Naive thymus-derived CD8-positive, alpha-beta T cell (primary cell): ENCODE results near the gene CSAG3. TPM values are rescaled to one million over a fixed set of nuclear protein-coding genes. Genes with fewer than 3 reads are reported as not detected.
"Not testable (repeated sequence)": the region's sequence is repeated elsewhere in the genome, so short reads cannot be mapped to it uniquely, and the experiment has no call there.

ENCODE experiments used
- ATAC-seq, 2 donors: fragments of 150-1000 bp; cut with Tn5 transposase in 1 of 2; sonication (Bioruptor Pico), chemical (Tn5 transposase) in 1 of 2; 1 replicate in 1 of 2; 2 replicates in 1 of 2; pipeline ENCODE4 v1.10.0; 2021; ENCODE audit warnings: mild to moderate bottlenecking in 2 of 2, moderate library complexity in 2 of 2
- POLR2A ChIA-PET: fragments of 350-600 bp; sonication (Branson Sonifier 250); formaldehyde crosslinking; loops from one replicate; lab custom pipeline; 2021; ENCODE audit warnings: antibody characterized with exemption; lab: Charles Lee
- DNase-seq, 10 donors: peaks; one replicate each; pipeline versions ENCODE4 v3.0.0 to v3.0.0-alpha.2; 2020 to 2022
- H3K27ac Mint-ChIP-seq, 10 donors: one replicate each; pipeline ENCODE4 v1.8.0; 2020 to 2022; ENCODE audit warnings: mild to moderate bottlenecking in 10 of 10, mixed read lengths in 10 of 10, moderate library complexity in 4 of 10, inconsistent platforms in 1 of 10
- H3K27me3 Mint-ChIP-seq, 5 donors: one replicate each; pipeline ENCODE4 v1.8.0; 2021 to 2022; ENCODE audit warnings: mixed read lengths in 5 of 5
- H3K36me3 Mint-ChIP-seq, 3 donors: one replicate each; pipeline ENCODE4 v1.8.0; 2020 to 2022; ENCODE audit warnings: mixed read lengths in 3 of 3, mild to moderate bottlenecking in 2 of 3, inconsistent platforms in 1 of 3
- H3K4me1 Mint-ChIP-seq, 4 donors: one replicate each; pipeline ENCODE4 v1.8.0; 2021 to 2022; ENCODE audit warnings: mixed read lengths in 4 of 4
- H3K4me3 Mint-ChIP-seq, 10 donors: one replicate each; pipeline ENCODE4 v1.8.0; 2020 to 2022; ENCODE audit warnings: mild to moderate bottlenecking in 10 of 10, mixed read lengths in 10 of 10, moderate library complexity in 6 of 10, inconsistent platforms in 1 of 10
- H3K9me3 Mint-ChIP-seq, 9 donors: one replicate each; pipeline ENCODE4 v1.8.0; 2020 to 2022; ENCODE audit warnings: mixed read lengths in 9 of 9, mild to moderate bottlenecking in 3 of 9, inconsistent platforms in 1 of 9, moderate library complexity in 1 of 9
- polyA plus RNA-seq, 3 donors: library from polyadenylated mRNA; unstranded; fragments of 300-500 nt; fragmentation: Illumina TruSeq; gene quantifications; one replicate each; pipeline ENCODE4 v1.2.3, GENCODE V29; 2021
- total RNA-seq, 8 experiments: library from RNA in 2 of 8; stranded (reverse) in 2 of 8; gene quantifications; one replicate each; pipeline ENCODE4 v1.2.3 and lab custom pipeline; 2021 to 2026

CSAG3 gene
- total RNA-seq: not detected
- not detected for polyA plus RNA-seq
- 0 reads per million in 6 experiments for total RNA-seq (lab: John Stamatoyannopoulos, UW)

DNA sequence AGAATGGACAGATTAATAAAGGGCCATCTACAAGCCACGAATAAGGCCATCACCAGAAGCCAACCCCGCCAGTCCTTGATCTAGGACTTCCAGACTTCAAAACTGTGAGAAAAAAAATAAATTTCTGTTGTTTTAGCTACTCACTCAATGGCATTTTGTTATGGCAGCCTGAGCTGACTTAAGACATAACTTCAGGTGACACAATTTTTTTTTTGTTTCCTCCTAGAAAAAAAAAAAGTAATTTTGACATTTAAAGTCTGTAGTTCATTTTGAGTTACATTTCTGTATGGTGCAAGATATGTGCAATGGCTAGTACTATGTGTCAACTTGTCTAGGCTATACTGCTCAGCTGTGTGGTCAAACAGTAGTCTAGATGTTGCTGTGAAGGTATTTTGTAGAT lies at the start of gene CSAG3:
Gene CSAG3 (plus strand): TSS at position 301 of the 400 bp plus-strand sequence.
- H3K9me3 Mint-ChIP-seq, H3K27me3 Mint-ChIP-seq, H3K4me1 Mint-ChIP-seq, H3K4me3 Mint-ChIP-seq, POLR2A ChIA-PET, DNase-seq, ATAC-seq, H3K36me3 Mint-ChIP-seq, H3K27ac Mint-ChIP-seq: not testable (repeated sequence)

DNA sequence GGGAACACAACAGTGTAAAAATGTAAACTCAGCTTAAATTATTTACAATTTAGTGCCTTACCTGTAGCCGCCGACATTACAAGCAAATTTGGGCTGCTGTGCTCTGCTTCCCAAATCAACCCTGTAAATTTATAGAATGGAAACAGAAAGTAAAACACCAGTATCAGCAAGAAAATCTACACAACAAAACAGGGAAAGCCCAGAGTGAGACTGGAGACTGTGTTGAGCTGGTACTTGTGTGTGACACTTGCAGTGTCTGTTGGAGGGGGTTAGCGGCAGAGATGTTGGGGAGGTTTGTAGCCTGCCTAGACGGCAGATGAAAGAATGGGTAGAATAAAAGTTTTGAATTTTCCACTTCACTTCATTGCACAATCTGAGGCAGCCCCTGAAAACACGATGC lies 45.8 kb upstream of the CSAG3 start:
- POLR2A ChIA-PET: not testable (repeated sequence)

GRCh38 chrX:152713815-152714787 lies 44.9 kb upstream of the CSAG3 start, which contains the start of gene MAGEA2B:
Gene MAGEA2B, plus strand, starts transcription at chrX:152714628. Its CDS starts 2,479 bp downstream, at chrX:152717107.
- ATAC-seq, H3K4me3 Mint-ChIP-seq, H3K27ac Mint-ChIP-seq, DNase-seq, H3K4me1 Mint-ChIP-seq, H3K27me3 Mint-ChIP-seq, H3K36me3 Mint-ChIP-seq, H3K9me3 Mint-ChIP-seq, POLR2A ChIA-PET: not testable (repeated sequence)

More for the DNA sequence above, 45.8 kb upstream of the CSAG3 start:
- H3K27me3 Mint-ChIP-seq, DNase-seq, H3K36me3 Mint-ChIP-seq, H3K4me3 Mint-ChIP-seq, ATAC-seq, H3K9me3 Mint-ChIP-seq, H3K4me1 Mint-ChIP-seq, H3K27ac Mint-ChIP-seq: not testable (repeated sequence)

GRCh38 chrX:152725409-152725808 lies 33.6 kb upstream of the CSAG3 start:
- H3K27me3 Mint-ChIP-seq: peaks cover 0 to 9% (median 0%) of the 10 kb centered on the region in 5 donors
- DNase-seq (no peak), ATAC-seq (no peak)
- no peaks in the 10 kb centered on the region for H3K9me3 Mint-ChIP-seq
- POLR2A ChIA-PET: no interaction called here
- no peak overlapping the region for H3K4me3 Mint-ChIP-seq
- no peaks in the 10 kb centered on the region for H3K36me3 Mint-ChIP-seq
- no peaks in the 10 kb centered on the region for H3K4me1 Mint-ChIP-seq
- H3K27ac Mint-ChIP-seq: no peak overlapping the region

GRCh38 chrX:152733261-152733975 lies 25.6 kb upstream of the CSAG3 start, which contains the start of the genes CSAG1 and MAGEA12:
Gene CSAG1, minus strand, starts transcription at chrX:152733721. Its CDS starts 1,261 bp downstream, at chrX:152732460.
Gene MAGEA12, plus strand, starts transcription at chrX:152733757. Its CDS starts 2,405 bp downstream, at chrX:152736162.
- Mint-ChIP-seq H3K27me3 (peaks cover 0 to 3% (median 0%) of the 10 kb centered on the region in 5 donors), H3K36me3 (no peaks in the 10 kb centered on the region), H3K9me3 (no peaks in the 10 kb centered on the region), H3K4me3 (no peak within 1 kb of the TSS), H3K4me1 (no peaks in the 10 kb centered on the region), H3K27ac (no peak within 1 kb of the TSS)
- DNase-seq: no peak
- POLR2A ChIA-PET: no interaction called here
- ATAC-seq: no peak

GRCh38 chrX:152734143-152734858 lies 24.7 kb upstream of the CSAG3 start:
- DNase-seq, H3K27me3 Mint-ChIP-seq, ATAC-seq, H3K4me3 Mint-ChIP-seq, H3K27ac Mint-ChIP-seq, POLR2A ChIA-PET, H3K36me3 Mint-ChIP-seq, H3K9me3 Mint-ChIP-seq, H3K4me1 Mint-ChIP-seq: not testable (repeated sequence)

DNA sequence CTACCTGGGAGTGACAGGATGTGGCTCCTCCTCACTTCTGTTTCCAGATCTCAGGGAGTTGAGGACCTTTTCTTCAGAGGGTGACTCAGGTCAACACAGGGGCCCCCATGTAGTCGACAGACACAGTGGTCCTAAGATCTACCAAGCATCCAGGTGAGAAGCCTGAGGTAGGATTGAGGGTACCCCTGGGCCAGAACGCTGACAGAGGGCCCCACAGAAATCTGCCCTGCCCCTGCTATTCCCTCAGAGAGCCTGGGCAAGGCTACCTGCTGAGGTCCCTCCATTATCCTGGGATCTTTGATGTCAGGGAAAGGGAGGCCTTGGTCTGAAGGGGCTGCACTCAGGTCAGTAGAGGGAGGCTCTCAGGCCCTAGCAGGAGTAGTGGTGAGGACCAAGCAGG lies 23.9 kb upstream of the CSAG3 start:
- no peak for ATAC-seq
- H3K27ac Mint-ChIP-seq: no peak overlapping the region
- POLR2A ChIA-PET: no interaction called here

DNA sequence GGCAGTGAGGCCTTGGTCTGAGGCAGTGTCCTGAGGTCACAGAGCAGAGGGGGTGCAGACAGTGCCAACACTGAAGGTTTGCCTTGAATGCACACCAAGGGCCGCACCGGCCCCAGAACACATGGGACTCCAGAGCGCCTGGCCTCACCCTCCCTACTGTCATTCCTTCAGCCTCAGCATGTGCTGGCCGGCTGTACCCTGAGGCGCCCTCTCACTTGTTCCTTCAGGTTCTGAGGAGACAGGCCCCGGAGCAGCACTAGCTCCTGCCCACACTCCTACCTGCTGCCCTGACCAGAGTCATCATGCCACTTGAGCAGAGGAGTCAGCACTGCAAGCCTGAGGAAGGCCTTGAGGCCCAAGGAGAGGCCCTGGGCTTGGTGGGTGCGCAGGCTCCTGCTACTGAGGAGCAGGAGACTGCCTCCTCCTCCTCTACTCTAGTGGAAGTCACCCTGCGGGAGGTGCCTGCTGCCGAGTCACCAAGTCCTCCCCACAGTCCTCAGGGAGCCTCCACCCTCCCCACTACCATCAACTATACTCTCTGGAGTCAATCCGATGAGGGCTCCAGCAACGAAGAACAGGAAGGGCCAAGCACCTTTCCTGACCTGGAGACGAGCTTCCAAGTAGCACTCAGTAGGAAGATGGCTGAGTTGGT lies 23.0 kb upstream of the CSAG3 start:
- Mint-ChIP-seq H3K27ac (no peak overlapping the region), H3K4me3 (no peak overlapping the region), H3K4me1 (no peaks in the 10 kb centered on the region), H3K27me3 (peaks cover 0 to 3% (median 0%) of the 10 kb centered on the region in 5 donors), H3K9me3 (no peaks in the 10 kb centered on the region), H3K36me3 (no peaks in the 10 kb centered on the region)
- POLR2A ChIA-PET: no interaction called here
- DNase-seq: no peak
- no peak for ATAC-seq

More for the DNA sequence above, 23.9 kb upstream of the CSAG3 start:
- no peaks in the 10 kb centered on the region for H3K9me3 Mint-ChIP-seq
- H3K4me1 Mint-ChIP-seq: no peaks in the 10 kb centered on the region
- no peak for DNase-seq
- no peaks in the 10 kb centered on the region for H3K36me3 Mint-ChIP-seq
- peaks cover 0 to 3% (median 0%) of the 10 kb centered on the region in 5 donors for H3K27me3 Mint-ChIP-seq
- H3K4me3 Mint-ChIP-seq: no peak overlapping the region

DNA sequence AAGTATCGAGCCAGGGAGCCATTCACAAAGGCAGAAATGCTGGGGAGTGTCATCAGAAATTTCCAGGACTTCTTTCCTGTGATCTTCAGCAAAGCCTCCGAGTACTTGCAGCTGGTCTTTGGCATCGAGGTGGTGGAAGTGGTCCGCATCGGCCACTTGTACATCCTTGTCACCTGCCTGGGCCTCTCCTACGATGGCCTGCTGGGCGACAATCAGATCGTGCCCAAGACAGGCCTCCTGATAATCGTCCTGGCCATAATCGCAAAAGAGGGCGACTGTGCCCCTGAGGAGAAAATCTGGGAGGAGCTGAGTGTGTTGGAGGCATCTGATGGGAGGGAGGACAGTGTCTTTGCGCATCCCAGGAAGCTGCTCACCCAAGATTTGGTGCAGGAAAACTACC lies 22.5 kb upstream of the CSAG3 start:
- H3K27ac Mint-ChIP-seq, H3K27me3 Mint-ChIP-seq, H3K4me3 Mint-ChIP-seq, POLR2A ChIA-PET, H3K9me3 Mint-ChIP-seq, DNase-seq, H3K36me3 Mint-ChIP-seq, ATAC-seq, H3K4me1 Mint-ChIP-seq: not testable (repeated sequence)

GRCh38 chrX:152738560-152738959 lies 20.5 kb upstream of the CSAG3 start:
- H3K9me3 Mint-ChIP-seq: no peaks in the 10 kb centered on the region
- no peak overlapping the region for H3K4me3 Mint-ChIP-seq
- ATAC-seq (no peak), DNase-seq (no peak)
- POLR2A ChIA-PET: no interaction called here
- H3K4me1 Mint-ChIP-seq: no peaks in the 10 kb centered on the region
- no peaks in the 10 kb centered on the region for H3K36me3 Mint-ChIP-seq
- no peak overlapping the region for H3K27ac Mint-ChIP-seq
- H3K27me3 Mint-ChIP-seq: peaks cover 0 to 6% (median 0%) of the 10 kb centered on the region in 5 donors

DNA sequence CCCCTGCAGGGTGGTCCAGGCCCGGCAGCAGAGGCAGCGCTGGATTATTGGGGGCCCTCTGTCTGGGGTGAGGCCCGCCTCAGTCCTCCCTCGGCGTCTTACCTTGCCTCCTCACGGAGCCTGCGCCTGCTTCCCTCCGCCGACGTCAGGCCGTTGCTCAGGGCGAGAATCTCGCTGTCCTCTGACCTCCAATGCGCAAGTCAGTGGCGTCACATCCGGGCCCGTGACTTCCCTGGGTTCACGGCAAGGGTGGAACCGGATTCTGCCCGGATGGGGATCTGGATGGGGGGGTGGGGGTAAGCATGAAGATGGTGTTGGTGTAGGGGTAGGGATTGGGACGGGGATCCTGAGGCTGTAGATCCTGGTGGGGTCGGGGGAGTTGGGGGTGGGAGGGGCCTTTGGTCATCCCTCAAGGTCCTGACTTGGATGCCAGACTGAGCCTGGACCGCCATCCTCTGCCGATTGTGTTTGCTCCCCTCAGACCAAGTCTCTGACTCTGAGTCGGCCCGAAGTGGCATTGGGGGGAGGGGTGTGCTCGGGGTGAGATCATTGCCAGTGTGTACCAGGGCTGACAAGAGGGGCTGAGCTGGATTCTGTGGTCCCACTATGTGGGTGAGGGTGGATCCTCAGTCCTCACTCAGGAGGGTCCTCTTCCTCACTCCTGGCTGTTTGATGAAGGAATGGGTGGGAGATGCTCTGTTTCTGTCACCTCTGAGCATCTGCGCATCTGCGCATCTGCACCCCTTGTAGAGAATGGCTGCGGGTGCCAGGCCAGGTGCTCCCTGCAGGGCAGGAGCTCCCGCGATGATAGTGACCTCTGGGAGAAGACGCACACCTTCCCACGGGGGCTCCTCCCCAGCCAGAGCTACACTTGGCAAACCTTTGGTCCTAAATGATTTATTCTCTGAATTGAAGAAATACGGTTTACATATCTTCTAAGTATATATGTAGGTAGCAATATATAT lies 5.0 kb upstream of the CSAG3 start, which contains the start of gene MAGEA2:
Gene MAGEA2 (minus strand): TSS at position 157 of the 965 bp plus-strand sequence. CDS start 2,479 bp downstream, outside the sequence.
- H3K36me3 Mint-ChIP-seq, H3K27ac Mint-ChIP-seq: not testable (repeated sequence)

More for the DNA sequence above, 5.0 kb upstream of the CSAG3 start, which contains the start of gene MAGEA2:
- ATAC-seq, H3K4me3 Mint-ChIP-seq, DNase-seq, POLR2A ChIA-PET, H3K27me3 Mint-ChIP-seq, H3K4me1 Mint-ChIP-seq, H3K9me3 Mint-ChIP-seq: not testable (repeated sequence)
